K562 (cell line): ENCODE results near the gene CACNB2. TPM values are rescaled to one million over a fixed set of nuclear protein-coding genes. Genes with fewer than 3 reads are reported as not detected.

Experiments used
- BRD9 ChIP-seq: fragments of 450-650 bp; IDR thresholded peaks from 2 replicates; pipeline ENCODE4 v1.6.1; 2018; ENCODE audit warnings: low read depth; ENCODE audit not compliant: partially characterized antibody
- DIDO1 ChIP-seq: fragments of 450-650 bp; IDR thresholded peaks from 2 replicates; pipeline ENCODE4 v1.6.1; 2016; ENCODE audit warnings: low read depth, missing biosample characterization, missing genetic modification characterization
- FOXJ3 ChIP-seq: sonication (generic); formaldehyde crosslinking; IDR thresholded peaks from 2 replicates; pipeline ENCODE4 v1.4.0; 2020; ENCODE audit warnings: mild to moderate bottlenecking, missing genetic modification reagents
- MAFK ChIP-seq: IDR thresholded peaks from 2 replicates; pipeline ENCODE4 v1.6.1; 2011; ENCODE audit warnings: low read length, improper control_type of control experiment
- MEIS2 ChIP-seq: fragments of 450-650 bp; IDR thresholded peaks from 2 replicates; pipeline ENCODE4 v1.6.1; 2014; ENCODE audit warnings: mild to moderate bottlenecking; ENCODE audit not compliant: partially characterized antibody
- POLR3A ChIP-seq: IDR thresholded peaks from 2 replicates; pipeline ENCODE4 v1.6.1; 2011; ENCODE audit warnings: borderline replicate concordance, mild to moderate bottlenecking, moderate library complexity; ENCODE audit not compliant: insufficient read length, insufficient read depth; ENCODE audit errors: extremely low read depth
- RUNX1 ChIP-seq: sonication (generic); IDR thresholded peaks from 2 replicates; pipeline ENCODE4 v1.6.1; 2016; ENCODE audit warnings: antibody characterized with exemption, low read depth
- ZNF212 ChIP-seq: fragments of 450-650 bp; formaldehyde crosslinking; IDR thresholded peaks from 2 replicates; pipeline ENCODE4 v1.4.0; 2020; ENCODE audit warnings: mild to moderate bottlenecking
- polyA plus RNA-seq, 8 experiments: library from polyadenylated mRNA; depleted of rRNA in 4 of 8; stranded (reverse) in 5 of 8; unstranded in 3 of 8; fragments of >200 nt; fragmentation: Nextera tagmentation in 2 of 8; fragmentation: Illumina TruSeq in 1 of 8; extraction: Ambion mirVana in 2 of 8; extraction: Trizol in 1 of 8; gene quantifications; 2 replicates each; pipeline versions ENCODE4 v1.2.1 to v1.2.3, GENCODE V29; 2011 to 2014; ENCODE audit warnings: inconsistent platforms in 1 of 8, missing spikeins in 1 of 8
- total RNA-seq, 7 experiments: library from RNA; depleted of rRNA in 6 of 7; stranded (reverse); fragments of >200 nt in 6 of 7; fragmentation: Illumina TruSeq in 2 of 7; extraction: Trizol in 2 of 7; gene quantifications; 2 replicates each; pipeline versions ENCODE4 v1.2.1 to v1.2.3, GENCODE V29; 2011 to 2021; ENCODE audit warnings: low replicate concordance in 1 of 7
- TF ChIP-seq, protein P1 (sequence below), 2 experiments: fragments of 450-650 bp in 1 of 2; sonication (generic) in 1 of 2; formaldehyde crosslinking in 1 of 2; IDR thresholded peaks; 2 replicates each; pipeline versions ENCODE4 v1.7.1 to v1.9.0; 2016 to 2022; ENCODE audit warnings: inconsistent platforms in 1 of 2, mild to moderate bottlenecking in 1 of 2, missing genetic modification reagents in 1 of 2
- TF ChIP-seq, protein P2 (sequence below): sonication (generic); formaldehyde crosslinking; IDR thresholded peaks from 2 replicates; pipeline ENCODE4 v1.8.1; 2022; ENCODE audit warnings: missing genetic modification reagents

Gene CACNB2
- total and polyA plus RNA-seq, 9 of the 15 experiments (the other 6 are each of a cell fraction or from before 2014, with no cell fraction given), result 1.8 to 2.2 TPM; not detected in 7

DNA sequence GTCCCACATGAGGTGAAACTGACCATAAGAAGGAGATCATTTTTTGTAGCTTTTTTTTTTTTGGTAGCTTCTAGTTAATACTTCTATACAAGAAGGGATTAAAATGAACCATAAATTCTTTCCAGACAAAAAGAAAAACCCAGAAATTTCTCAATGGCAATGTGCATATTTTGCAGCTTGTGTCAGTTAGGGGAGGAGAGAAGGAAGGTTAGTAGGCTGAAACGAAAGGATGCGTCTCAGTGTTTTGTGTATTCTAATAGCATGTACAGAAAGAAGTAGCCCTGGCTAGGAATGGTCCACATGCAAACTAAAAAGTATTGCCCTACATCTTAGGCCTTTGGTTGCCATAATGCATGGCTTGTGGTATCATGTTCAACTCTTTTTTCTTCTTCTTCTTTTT is 90.6 kb downstream of the CACNB2 start (continued):
- TF ChIP-seq MAFK (no peak), RUNX1 (no peak), POLR3A (no peak), DIDO1 (tag) (no peak), ZNF212 (CRISPR knock-in tag) (no peak), MEIS2 (no peak), BRD9 (no peak), FOXJ3 (CRISPR knock-in tag) (no peak)
- TF ChIP-seq, protein P1, sequence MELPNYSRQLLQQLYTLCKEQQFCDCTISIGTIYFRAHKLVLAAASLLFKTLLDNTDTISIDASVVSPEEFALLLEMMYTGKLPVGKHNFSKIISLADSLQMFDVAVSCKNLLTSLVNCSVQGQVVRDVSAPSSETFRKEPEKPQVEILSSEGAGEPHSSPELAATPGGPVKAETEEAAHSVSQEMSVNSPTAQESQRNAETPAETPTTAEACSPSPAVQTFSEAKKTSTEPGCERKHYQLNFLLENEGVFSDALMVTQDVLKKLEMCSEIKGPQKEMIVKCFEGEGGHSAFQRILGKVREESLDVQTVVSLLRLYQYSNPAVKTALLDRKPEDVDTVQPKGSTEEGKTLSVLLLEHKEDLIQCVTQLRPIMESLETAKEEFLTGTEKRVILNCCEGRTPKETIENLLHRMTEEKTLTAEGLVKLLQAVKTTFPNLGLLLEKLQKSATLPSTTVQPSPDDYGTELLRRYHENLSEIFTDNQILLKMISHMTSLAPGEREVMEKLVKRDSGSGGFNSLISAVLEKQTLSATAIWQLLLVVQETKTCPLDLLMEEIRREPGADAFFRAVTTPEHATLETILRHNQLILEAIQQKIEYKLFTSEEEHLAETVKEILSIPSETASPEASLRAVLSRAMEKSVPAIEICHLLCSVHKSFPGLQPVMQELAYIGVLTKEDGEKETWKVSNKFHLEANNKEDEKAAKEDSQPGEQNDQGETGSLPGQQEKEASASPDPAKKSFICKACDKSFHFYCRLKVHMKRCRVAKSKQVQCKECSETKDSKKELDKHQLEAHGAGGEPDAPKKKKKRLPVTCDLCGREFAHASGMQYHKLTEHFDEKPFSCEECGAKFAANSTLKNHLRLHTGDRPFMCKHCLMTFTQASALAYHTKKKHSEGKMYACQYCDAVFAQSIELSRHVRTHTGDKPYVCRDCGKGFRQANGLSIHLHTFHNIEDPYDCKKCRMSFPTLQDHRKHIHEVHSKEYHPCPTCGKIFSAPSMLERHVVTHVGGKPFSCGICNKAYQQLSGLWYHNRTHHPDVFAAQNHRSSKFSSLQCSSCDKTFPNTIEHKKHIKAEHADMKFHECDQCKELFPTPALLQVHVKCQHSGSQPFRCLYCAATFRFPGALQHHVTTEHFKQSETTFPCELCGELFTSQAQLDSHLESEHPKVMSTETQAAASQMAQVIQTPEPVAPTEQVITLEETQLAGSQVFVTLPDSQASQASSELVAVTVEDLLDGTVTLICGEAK (IDR thresholded peaks at IDR 0.05), result no peak
- TF ChIP-seq, protein P1 (CRISPR knock-in tag; IDR thresholded peaks at IDR 0.05), result no peak
- TF ChIP-seq, protein P2, sequence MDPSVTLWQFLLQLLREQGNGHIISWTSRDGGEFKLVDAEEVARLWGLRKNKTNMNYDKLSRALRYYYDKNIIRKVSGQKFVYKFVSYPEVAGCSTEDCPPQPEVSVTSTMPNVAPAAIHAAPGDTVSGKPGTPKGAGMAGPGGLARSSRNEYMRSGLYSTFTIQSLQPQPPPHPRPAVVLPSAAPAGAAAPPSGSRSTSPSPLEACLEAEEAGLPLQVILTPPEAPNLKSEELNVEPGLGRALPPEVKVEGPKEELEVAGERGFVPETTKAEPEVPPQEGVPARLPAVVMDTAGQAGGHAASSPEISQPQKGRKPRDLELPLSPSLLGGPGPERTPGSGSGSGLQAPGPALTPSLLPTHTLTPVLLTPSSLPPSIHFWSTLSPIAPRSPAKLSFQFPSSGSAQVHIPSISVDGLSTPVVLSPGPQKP (CRISPR knock-in tag), result no peak
